ENCODE results near the gene ITPR2. TPM values are rescaled to one million over a fixed set of nuclear protein-coding genes. Genes with fewer than 3 reads are reported as not detected.

The ITPR2 gene
- total and polyA plus RNA-seq, 4 donors, result 11.7 to 93.3 (median 35.4) TPM

DNA sequence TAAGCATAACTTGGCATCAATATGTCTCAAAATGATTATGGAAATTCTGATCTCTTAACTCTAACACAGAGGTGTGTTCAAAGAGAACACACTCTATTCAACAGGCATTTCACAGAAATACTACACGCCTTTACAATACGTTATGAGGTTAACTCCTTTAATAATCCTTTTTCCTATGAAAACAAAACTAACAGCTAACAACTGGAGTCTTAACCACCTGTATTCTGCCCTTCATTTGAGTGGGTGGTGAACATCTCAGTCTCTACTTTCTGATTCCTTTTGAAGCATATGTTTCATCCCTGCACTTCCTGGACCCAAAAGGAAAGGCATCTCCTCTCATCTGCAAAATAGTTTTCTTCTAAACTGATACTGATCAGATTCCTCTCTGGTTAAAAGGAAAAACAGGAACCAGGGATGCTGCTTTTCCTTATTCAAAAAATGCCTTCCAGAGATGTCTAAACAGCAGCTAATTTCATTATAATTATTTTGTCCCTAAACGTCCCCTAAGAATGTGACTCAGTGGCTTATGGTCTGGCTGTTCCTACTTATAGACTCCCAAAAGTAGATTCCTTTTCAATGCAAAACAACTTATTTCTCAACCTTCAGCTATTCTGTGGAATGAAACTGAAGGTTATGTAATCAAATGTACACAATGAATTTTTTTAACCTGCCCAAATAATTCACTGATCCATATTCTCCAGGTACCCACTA lies 24.1 kb downstream of the ITPR2 start:
- no peaks in the 10 kb centered on the region for H3K27me3 ChIP-seq (ENCODE audit: control insufficient read depth in 4 of 4, insufficient read depth in 4 of 4, low read length in 3 of 4)
- no peak overlapping the region for H3K4me3 ChIP-seq (ENCODE audit: low read depth in 1 of 3, low read length in 3 of 3)
- no peaks in the 10 kb centered on the region for H3K36me3 ChIP-seq (ENCODE audit: control insufficient read depth in 4 of 4, insufficient read depth in 3 of 4, low read depth in 1 of 4, low read length in 3 of 4)
- 84% methylated on average over 3 of the region's 3 CpGs for WGBS
- H3K9ac ChIP-seq (ENCODE audit: low read depth in 1 of 2, low read length in 2 of 2), result no peak overlapping the region
- no peak for TF ChIP-seq FOXA2 (IDR thresholded peaks at IDR 0.05)
- no peak for TF ChIP-seq HNF4G (IDR thresholded peaks at IDR 0.05)
- no peak for TF ChIP-seq JUND (IDR thresholded peaks at IDR 0.05)
- no peak for TF ChIP-seq GABPA (IDR thresholded peaks at IDR 0.05 in 1 of 2, conservative IDR thresholded peaks at IDR 0.05 in 1 of 2)
- TF ChIP-seq, protein P1, sequence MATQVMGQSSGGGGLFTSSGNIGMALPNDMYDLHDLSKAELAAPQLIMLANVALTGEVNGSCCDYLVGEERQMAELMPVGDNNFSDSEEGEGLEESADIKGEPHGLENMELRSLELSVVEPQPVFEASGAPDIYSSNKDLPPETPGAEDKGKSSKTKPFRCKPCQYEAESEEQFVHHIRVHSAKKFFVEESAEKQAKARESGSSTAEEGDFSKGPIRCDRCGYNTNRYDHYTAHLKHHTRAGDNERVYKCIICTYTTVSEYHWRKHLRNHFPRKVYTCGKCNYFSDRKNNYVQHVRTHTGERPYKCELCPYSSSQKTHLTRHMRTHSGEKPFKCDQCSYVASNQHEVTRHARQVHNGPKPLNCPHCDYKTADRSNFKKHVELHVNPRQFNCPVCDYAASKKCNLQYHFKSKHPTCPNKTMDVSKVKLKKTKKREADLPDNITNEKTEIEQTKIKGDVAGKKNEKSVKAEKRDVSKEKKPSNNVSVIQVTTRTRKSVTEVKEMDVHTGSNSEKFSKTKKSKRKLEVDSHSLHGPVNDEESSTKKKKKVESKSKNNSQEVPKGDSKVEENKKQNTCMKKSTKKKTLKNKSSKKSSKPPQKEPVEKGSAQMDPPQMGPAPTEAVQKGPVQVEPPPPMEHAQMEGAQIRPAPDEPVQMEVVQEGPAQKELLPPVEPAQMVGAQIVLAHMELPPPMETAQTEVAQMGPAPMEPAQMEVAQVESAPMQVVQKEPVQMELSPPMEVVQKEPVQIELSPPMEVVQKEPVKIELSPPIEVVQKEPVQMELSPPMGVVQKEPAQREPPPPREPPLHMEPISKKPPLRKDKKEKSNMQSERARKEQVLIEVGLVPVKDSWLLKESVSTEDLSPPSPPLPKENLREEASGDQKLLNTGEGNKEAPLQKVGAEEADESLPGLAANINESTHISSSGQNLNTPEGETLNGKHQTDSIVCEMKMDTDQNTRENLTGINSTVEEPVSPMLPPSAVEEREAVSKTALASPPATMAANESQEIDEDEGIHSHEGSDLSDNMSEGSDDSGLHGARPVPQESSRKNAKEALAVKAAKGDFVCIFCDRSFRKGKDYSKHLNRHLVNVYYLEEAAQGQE (IDR thresholded peaks at IDR 0.05), result no peak
- H3K27ac ChIP-seq (ENCODE audit: low read depth in 1 of 2, low read length in 2 of 2), result no peak overlapping the region
- DNase-seq (ENCODE audit: low spot score), result no peak
- H3K4me1 ChIP-seq (ENCODE audit: control insufficient read depth in 4 of 4, insufficient read depth in 4 of 4, low read length in 3 of 4), result peaks cover 3 to 23% (median 6%) of the 10 kb centered on the region in 4 donors
- H3K9me3 ChIP-seq (ENCODE audit: control insufficient read depth in 4 of 4, low read length in 3 of 4), result no peaks in the 10 kb centered on the region

DNA sequence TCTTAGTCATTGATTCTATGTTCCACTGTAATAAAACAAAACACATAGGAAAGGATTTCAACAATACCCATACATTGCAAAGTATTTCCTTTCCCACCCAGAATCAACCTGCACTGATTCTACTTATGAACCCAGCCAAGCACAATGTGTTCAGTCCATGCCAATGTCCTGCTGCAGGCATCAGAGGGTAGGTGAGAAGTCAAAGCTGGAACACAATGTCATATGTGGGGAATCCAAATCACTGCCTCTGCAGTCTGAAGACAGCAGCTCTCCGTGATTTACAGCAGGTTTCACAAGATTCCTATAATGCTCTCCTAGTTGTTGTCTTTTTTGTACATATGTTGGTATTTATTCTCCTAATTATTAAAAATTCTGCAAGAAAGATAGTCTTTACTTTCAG lies 25.7 kb downstream of the ITPR2 start:
- Histone ChIP-seq H3K36me3 (ENCODE audit: control insufficient read depth in 4 of 4, insufficient read depth in 3 of 4, low read depth in 1 of 4, low read length in 3 of 4) (no peaks in the 10 kb centered on the region), H3K27ac (ENCODE audit: low read depth in 1 of 2, low read length in 2 of 2) (no peak overlapping the region), H3K9ac (ENCODE audit: low read depth in 1 of 2, low read length in 2 of 2) (no peak overlapping the region), H3K4me1 (ENCODE audit: control insufficient read depth in 4 of 4, insufficient read depth in 4 of 4, low read length in 3 of 4) (peaks cover 3 to 23% (median 7%) of the 10 kb centered on the region in 4 donors), H3K4me3 (ENCODE audit: low read depth in 1 of 3, low read length in 3 of 3) (no peak overlapping the region), H3K9me3 (ENCODE audit: control insufficient read depth in 4 of 4, low read length in 3 of 4) (no peaks in the 10 kb centered on the region), H3K27me3 (ENCODE audit: control insufficient read depth in 4 of 4, insufficient read depth in 4 of 4, low read length in 3 of 4) (no peaks in the 10 kb centered on the region)
- 90% methylated on average over 1 of the region's 1 CpG for WGBS
- TF ChIP-seq SP1 (IDR thresholded peaks at IDR 0.05) (no peak), NR2F2 (IDR thresholded peaks at IDR 0.05) (no peak), JUND (IDR thresholded peaks at IDR 0.05) (no peak), TAF1 (conservative IDR thresholded peaks at IDR 0.05) (no peak), FOXA1 (IDR thresholded peaks at IDR 0.05) (no peak), HNF4A (conservative IDR thresholded peaks at IDR 0.05) (no peak), RXRA (IDR thresholded peaks at IDR 0.05) (no peak), EGR1 (IDR thresholded peaks at IDR 0.05; ENCODE audit: low read depth in 2 of 2) (no peak), GABPA (IDR thresholded peaks at IDR 0.05 in 1 of 2, conservative IDR thresholded peaks at IDR 0.05 in 1 of 2) (no peak), HNF4G (IDR thresholded peaks at IDR 0.05) (no peak)
- TF ChIP-seq, protein P2, sequence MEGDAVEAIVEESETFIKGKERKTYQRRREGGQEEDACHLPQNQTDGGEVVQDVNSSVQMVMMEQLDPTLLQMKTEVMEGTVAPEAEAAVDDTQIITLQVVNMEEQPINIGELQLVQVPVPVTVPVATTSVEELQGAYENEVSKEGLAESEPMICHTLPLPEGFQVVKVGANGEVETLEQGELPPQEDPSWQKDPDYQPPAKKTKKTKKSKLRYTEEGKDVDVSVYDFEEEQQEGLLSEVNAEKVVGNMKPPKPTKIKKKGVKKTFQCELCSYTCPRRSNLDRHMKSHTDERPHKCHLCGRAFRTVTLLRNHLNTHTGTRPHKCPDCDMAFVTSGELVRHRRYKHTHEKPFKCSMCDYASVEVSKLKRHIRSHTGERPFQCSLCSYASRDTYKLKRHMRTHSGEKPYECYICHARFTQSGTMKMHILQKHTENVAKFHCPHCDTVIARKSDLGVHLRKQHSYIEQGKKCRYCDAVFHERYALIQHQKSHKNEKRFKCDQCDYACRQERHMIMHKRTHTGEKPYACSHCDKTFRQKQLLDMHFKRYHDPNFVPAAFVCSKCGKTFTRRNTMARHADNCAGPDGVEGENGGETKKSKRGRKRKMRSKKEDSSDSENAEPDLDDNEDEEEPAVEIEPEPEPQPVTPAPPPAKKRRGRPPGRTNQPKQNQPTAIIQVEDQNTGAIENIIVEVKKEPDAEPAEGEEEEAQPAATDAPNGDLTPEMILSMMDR (IDR thresholded peaks at IDR 0.05; ENCODE audit: low read depth, low read length, missing input control), result no peak
- TF ChIP-seq, protein P1 (IDR thresholded peaks at IDR 0.05), result no peak
- DNase-seq (ENCODE audit: low spot score), result no peak
